HG03565 (cell line): ENCODE results near the gene ARL6IP5.

Experiments used
- ATAC-seq: cut with Tn5 transposase; IDR thresholded peaks from one replicate; pipeline ENCODE4 v1.9.1; 2021; ENCODE audit warnings: mild to moderate bottlenecking, moderate library complexity; ENCODE audit not compliant: unreplicated experiment

ARL6IP5 gene

DNA sequence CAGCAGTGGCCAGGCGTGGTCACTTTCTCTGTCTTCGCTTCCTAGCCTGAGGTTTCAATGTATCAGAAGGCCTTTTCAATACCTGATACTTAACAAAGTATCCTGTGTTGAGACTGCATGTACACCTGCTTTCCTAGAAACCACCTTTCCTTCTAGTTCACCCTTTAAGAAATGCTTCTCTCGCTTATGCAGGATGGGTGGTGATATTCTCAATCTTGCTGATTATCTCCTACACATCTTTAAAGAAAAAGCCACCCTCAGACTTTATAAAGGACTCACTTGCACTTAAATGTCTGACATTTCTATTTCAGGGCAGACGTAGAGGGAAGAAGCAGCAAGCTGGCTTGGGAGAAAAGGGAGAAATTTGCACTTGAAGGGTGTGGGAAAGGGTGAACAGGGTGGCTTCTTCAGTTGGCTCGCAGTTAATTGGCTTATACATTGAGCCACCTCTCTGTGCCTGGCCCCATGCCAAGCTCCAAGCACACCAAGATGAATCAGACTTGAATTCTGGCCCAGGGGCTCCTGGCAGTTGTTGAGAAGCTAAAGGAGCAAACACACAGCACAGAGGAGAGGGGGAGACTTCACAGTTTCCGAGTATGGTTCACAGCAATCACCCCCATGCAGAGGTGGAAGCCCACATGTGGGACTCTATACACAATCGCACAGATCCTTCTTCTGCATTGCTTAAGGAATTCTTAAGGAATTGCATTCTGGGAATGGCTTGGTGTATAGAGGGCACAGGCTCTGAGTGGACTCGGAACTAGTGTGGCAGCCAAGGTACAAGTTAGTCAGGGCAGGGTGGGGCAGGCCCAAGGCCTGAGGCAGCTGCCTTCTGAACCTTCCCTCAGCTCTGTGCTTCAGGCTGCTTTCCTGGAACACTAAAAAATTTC lies 1.3 kb downstream of the ARL6IP5 start:
- ATAC-seq, result no peak

DNA sequence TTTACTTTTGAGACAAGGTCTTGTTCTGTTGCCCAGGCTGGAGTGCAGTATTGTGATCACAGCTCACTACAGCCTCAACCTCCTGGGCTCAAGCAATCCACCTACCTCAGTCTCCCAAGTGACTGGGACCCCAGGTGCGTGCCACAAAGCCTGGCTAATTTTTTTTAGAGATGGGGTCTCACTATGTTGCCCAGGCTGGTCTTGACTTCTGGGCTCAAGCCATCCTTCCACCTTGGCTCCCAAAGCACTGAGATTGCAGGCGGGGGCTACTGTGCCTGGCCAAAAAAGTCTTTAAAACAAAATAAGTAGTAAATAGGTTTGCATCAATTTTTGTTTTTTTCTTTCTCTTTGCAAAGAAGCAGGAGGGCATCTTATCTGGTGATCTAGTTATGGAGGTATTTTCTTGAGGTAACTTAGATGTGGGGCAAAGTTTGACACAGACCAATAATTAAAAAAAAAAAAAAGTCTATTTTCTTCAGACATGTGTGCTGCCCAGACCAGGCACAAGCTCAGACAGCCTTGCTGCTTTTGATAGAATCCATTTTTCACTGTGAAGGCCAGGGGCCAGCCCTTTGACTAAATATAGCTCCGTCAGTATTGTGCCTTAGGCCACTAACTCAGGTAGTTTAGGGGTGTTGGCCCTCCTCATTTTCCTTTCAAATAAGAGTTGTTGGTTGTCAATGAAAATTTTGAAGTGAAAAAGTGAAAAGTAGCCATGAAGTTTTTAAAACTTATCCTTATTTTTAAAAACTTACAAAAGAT lies 2.5 kb downstream of the ARL6IP5 start:
- no peak for ATAC-seq

DNA sequence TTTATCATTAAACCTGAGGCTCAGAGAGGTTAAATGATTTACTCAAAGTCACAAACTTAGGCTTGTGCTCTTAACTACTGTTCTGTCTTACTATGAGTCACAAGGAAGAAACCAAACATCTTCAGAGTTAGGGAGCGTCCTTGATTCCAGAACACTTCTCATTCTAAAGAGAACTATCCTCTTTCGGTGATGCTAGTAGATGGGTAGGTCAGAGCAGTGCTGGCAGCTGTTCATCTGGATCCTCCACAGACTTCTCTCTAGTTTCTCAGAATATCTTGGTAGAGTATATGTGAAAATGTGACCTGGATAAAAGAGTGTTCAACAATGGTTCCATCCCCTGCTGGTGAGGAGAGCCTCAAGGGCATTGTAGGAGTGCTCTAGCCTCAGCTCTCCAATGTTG lies 3.3 kb downstream of the ARL6IP5 start:
- peak; percentile 26 for ATAC-seq

DNA sequence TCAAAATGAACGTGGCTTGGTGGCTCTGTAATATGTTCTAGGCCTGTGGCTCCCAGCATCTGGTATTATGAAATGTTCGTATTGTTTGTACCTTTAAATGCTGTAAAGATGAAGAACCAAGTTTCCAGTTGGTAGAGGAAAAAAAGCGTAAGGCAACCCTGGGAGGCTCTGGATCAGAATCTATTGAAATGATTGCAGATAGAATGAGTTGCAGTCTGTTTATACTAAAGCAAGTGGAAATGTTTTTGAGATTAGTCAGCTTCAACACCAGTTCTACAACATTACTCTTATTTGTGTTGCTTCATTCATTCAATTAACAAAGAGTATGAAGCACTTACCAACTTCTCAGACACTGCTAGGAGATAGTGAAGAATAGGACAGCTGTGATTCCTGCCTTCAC lies 5.3 kb downstream of the ARL6IP5 start:
- ATAC-seq, result no peak

DNA sequence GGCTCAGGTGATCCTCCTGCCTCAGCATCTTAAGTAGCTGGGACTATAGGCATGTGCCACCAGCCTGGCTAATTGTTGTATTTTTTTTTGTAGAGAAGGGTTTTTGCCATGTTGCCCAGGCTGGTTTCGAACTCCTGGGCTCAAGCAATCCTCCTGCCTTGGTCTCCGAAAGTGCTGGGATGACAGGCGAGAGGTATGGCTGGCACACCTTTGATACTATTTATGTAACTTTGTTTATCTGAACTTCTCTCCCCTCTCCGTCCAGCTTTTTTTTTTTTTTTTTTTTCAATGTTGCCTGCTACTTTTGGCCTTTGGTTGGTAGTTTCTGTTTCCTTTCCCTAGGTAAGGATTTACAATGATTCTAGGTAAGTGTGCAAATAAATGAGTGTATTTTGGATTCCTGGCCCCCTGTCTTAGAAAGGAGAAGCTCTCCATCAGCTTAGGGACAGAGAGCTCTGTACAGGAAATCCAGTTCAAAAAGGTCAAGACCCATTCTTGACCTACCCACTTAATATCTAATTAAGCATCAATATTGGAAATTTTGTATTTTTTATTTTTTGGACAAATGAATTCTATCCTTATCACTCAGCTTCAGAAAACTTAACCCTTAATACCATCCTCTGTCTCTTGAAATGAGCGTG lies 6.8 kb downstream of the ARL6IP5 start:
- ATAC-seq, result no peak

DNA sequence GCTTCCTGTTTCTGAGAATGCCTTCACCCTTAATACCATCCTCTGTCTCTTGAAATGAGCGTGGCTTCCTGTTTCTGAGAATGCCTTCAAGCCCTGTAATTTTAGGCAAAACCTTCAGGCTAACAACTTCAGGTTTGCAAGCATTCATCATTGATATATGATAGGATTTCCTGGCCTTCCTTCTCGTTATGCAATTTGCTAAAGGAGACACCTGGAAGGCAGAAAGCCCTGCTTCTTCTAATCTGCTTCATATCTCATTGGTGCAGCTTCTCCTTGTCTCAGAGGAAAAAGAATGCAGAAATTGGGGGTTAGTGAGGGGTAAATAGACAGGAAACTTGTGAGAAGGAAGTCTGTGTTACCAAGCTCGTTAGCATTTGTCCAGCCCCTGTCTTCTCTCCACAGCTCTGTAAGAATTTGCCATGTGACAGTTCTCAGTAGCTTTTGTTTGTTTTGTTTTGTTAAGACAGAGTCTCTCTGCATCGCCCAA lies 7.3 kb downstream of the ARL6IP5 start:
- ATAC-seq, result peak; percentile 78

DNA sequence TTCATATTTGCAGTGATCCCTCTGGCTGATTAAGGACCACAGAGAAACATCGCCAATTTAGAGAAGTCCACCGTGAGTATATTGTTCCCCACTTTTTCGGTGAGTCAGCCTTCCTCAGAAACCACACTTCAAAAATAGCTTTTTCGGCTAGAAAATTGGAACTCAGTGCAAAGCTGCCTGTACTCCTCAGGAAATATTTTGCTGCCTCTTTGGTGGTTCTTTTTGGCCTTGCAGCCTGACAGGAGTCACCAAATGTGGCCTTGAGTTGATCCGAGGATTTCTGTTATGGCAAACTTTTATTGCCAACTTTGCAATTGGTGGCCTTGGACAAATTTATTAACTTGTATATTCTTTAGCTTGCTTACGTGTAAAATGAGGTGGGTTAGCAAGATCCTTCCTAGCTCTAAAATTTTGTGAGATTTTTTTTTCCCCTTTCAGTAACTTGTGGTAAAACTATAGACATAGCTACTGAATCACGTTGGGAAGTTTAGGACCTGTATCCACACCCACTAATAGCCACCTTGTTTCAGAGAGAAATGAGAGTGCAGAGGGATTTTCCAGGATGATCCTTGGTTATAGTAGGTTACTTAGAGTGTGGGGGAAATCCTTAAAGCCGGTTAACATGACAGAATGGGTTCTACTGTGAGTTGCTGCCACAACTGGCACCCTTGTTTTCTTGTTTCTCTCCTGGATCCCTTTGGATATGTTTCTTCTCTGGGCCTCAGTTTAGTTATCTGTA lies 9.9 kb downstream of the ARL6IP5 start:
- no peak for ATAC-seq

DNA sequence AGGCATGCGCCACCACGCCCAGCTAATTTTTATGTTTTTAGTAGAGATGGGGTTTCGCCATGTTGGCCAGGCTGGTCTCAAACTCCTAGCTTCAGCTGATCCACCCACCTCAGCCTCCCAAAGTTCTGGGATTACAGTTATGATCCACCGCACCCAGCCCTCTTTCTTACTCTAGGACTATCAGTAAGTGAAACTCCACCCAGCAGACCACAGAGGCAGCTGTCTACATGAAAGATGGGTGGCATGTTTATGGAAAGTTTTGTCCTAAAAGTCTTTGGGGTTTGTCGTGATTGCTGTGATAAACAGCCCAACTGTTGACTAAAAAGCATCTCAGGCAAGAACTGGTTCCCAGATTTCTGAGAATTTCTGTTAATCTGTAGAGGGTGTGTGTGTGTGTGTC lies 10.9 kb downstream of the ARL6IP5 start:
- no peak for ATAC-seq

DNA sequence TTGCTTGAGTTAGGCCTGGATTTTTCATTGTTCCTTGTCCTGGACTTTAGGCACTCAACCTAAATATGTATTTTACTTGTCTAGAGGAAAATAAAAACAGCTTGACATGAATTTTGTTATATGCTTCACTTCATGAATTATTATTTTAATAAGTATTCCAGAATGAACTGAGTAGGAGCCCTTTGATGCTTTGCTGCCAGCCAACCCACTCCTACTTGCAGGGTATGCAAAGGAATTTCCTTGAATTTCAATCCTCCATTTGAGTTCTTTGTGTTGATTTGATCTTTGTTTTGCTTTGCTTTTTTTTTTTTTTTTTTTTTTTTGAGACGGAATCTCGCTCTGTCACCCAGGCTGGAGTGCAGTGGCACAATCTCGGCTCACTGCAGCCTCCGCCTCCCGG lies 11.6 kb downstream of the ARL6IP5 start:
- ATAC-seq, result no peak

DNA sequence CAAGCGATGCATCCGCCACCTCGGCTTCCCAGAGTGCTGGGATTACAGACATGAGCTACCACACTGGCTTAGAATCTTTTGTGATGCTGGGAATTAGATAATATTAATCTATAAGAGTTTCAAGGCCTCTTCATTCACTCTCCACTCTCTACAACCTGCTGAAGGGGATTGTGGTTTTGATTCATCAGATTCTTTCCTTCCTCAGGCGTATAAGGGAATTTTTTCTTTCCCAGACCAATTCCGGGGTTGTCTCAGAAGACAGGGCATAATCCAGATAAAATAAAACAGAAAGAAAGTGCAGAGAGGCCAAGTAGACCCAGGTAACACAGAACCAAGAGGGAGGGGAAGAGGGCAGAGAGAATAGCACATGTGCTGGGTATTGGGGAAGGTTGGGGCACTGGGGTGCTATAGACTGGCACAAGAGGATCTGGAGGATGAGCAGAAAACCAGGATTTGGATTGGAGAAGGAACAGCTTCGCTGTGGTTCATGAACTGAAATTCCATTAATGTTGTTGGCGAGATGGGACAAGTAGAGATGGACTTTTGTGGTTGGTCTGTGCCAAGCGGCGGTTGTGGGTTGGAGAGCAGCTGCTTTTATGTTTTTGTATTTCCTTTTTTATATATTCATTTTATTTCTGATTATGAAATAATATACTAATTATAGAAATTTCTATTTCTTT lies 12.8 kb downstream of the ARL6IP5 start:
- no peak for ATAC-seq

DNA sequence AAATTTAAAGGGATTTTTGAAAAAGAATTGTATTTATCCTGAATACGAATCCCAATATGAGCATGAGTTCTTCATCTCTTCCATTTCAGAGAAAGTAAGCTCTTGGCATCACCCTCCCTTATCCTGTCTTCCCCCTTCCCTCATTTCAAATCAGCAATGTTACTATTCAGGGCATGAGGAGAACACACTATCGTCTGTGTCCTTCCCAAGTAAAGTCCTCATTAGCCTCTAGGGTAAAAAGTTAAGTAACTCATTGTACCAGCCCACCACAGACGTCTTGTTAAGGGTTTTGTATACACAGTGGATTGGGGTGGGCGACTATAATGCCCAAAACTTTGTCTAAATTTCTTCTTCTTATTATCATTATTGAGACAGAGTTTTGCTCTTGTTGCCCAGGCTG lies 14.8 kb downstream of the ARL6IP5 start:
- no peak for ATAC-seq

DNA sequence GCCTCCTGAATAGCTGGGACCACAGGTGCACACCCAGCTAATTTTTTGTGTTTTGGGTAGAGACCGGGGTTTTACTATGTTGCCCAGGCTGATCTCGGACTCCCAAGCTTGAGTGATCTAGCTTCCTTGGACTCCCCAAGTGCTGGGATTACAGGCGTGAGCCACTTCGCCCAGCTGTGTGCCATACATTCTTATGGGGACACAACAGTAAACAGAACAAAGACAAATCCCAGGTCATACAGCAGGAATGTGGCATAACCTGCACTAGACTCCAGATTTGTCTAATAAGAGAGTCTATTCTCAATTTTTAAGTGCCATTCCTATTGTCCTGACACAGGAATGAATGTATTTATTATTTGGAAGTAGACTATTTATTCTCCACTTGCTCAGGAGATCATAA lies 17.6 kb downstream of the ARL6IP5 start:
- ATAC-seq, result no peak

DNA sequence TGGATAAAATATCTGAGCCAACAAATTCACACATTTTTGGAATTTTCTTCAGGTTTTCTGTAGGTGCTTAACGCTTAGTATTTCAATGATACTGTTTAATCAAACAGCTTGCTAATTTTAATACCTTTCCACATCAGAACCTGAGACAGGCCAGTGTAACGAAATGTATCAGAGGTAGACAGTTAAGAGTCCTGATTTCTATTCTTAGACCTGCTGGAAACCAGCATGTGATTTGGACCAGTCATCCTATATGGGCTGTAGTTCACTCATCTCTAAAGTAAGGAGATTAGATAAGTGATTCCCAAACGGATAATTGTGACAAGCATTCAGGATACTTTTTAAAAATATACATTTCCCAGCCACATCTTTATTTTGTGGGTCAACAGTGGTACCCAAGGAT lies 18.4 kb downstream of the ARL6IP5 start:
- ATAC-seq, result no peak

DNA sequence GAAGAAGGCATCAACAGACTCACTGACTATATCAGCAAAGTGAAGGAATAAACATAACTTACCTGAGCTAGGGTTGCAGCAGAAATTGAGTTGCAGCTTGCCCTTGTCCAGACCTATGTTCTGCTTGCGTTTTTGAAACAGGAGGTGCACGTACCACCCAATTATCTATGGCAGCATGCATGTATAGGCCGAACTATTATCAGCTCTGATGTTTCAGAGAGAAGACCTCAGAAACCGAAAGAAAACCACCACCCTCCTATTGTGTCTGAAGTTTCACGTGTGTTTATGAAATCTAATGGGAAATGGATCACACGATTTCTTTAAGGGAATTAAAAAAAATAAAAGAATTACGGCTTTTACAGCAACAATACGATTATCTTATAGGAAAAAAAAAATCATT lies 19.8 kb downstream of the ARL6IP5 start:
- no peak for ATAC-seq

DNA sequence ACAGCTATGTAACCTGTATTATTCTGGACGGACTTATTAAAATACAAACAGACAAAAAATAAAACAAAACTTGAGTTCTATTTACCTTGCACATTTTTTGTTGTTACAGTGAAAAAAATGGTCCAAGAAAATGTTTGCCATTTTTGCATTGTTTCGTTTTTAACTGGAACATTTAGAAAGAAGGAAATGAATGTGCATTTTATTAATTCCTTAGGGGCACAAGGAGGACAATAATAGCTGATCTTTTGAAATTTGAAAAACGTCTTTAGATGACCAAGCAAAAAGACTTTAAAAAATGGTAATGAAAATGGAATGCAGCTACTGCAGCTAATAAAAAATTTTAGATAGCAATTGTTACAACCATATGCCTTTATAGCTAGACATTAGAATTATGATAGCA lies 20.6 kb downstream of the ARL6IP5 start:
- no peak for ATAC-seq

DNA sequence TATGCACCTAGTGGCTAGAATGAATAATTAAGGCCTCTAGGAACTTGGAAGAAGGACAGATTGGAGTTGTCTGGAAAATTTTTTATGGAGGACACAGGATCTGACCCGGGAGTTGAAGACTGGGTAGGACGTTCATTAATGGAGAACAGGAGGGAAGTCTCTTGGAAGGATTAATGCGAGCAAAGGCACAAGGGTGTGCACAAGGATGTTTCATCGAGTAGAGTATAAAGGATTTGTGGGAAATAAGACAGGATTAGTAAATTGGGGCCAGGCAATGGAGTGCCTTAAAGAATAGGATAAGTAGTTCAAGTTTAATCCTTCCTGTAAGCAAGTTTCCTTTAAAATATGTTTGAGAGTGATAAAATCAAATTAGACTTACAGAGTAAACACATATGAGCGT lies 23.1 kb downstream of the ARL6IP5 start:
- ATAC-seq, result no peak

DNA sequence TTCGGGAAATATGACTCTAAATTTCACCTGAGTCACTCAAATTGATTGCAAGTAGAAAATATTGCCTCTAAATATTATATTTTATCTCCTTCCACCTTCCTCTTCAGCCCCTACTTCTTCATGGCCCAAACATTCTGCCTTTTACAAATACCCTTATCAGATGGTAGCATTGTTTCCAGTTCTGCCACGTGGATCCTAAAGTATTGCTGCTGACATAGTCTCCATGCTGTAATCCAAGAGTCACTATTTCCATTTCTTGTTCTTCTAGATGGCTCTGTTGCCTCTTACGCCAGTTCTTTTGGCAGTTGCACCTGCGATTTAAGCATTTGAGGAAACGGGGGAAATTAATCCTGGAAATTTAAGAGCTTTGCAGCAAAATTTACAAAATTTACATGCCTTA lies 24.1 kb downstream of the ARL6IP5 start:
- no peak for ATAC-seq

DNA sequence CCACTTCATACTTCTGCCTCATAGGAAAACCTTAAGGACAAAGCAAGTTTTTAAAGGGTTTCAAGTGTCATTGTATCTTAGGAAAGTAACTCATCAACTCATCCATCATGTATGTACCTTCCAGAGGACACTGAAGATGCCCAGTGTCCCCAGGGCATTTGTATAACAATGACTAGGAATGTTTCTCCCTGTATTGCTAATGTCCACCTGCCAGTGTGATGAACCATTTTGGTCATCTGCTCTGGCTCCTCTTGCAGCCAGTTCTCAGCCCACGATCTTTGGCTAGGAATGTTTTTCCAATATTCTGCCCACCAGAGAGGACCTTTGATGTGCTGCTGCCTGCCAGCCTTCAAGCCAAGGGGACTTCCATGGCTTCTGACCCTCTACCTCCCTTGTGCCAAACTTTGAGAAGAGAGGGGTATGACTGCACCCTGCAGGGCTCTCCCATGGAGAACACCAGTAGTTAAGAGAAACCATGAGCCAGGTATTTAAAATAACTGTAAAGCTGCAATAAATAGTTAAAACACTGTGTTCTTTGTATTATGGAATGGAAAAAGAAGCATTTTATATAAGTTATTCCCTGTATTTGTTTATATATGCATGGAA lies 26.3 kb downstream of the ARL6IP5 start:
- no peak for ATAC-seq

DNA sequence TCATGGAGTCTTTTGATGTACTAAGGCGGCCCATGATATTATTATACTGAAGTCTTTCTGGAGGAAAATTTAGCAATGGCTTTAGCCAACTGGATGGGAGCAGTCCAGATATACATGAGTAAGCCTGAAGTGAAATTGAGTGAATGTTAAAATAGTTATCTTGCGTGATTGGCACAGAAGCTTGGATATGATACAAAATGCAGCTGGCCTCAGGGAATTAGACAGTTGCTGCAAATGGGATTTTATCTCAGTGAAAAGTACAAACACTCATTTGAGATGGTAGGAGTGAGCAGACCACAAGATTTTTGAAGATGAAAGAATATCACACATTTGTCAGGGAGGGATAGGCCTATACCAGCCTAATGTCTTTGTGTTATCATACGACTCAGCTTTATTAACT lies 28.8 kb downstream of the ARL6IP5 start:
- no peak for ATAC-seq

DNA sequence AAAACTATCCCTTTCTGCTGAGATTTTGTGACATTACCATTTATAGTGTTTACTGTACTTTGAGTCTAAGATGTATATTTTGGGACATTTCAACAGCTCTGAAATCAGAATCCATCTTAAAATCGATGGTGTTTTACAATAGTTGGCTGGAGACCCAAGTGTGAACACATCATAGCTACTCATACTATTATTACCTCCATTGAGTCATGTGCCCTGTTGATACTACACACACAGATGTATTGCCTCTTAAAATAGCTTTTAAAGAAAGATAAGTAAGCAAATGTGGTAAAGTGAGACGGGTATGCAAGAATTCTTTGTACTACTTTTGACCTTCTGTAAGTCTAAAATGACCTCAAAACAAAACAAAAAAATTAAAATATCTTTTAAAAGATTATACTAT lies 31.0 kb downstream of the ARL6IP5 start:
- no peak for ATAC-seq
